ENCODE data around the gene DYNC1LI2.
A peak's percentile ranks its signal among the peaks of the same experiment; 100 is the strongest.

Gene DYNC1LI2

DNA sequence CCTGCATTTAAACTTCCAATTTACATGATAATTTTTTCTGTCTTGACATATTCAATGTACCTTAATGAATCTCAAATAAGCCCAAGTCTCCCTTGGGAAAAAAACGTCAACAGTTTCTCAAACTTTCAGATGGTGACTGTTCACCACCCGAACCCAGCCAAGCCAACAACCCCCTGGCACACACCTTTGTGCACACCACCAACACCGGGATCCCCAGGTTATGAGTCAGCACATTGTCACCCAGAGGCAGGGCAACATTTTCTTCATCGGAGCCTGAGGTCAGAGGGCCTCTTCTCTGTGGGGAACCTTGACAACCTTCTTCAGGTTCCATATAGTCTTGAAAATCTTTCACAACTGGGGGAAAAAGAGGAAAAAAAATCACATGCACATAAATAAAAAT, 15.5 kb downstream of the DYNC1LI2 start:
- no peak for DNase-seq

DNA sequence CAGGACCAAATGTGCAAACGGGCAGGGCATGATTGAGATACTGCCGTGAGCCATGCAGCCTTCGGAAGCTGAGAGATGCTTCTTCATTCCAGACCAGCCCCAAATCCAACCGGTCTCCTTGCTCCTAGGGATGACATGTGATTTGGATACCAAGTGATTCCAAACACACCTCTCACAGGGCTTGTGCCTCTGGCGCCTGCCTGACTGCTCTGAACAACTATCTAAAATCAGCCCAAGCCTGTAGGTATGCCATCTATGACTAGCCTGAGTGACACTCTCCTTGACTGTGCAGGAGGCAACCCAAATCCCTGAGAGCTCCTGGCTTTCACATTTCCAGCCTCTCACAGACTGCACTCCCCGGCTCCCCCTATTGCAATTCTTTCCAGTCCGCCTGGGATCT, 20.3 kb downstream of the DYNC1LI2 start:
- DNase-seq: no peak

DNA sequence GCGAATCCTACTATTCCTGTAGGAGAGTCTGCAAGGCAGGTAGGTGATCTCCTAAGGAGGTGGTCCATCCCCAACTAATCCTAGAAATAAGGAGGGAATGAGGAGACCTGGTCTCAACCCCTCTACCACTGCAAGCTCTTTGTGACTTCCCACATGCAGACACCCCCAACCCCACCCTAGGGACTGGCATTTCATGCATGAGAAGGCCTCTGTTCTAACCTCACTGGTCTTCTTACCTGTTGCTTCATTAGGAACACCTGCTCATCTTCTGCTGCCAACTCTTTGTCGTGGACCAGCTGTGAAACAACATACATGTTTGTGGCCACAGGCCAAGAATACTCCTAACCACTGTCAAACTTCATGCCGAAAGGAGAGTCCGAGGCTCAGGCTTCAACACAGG, 22.6 kb downstream of the DYNC1LI2 start:
- DNase-seq: no peak

DNA sequence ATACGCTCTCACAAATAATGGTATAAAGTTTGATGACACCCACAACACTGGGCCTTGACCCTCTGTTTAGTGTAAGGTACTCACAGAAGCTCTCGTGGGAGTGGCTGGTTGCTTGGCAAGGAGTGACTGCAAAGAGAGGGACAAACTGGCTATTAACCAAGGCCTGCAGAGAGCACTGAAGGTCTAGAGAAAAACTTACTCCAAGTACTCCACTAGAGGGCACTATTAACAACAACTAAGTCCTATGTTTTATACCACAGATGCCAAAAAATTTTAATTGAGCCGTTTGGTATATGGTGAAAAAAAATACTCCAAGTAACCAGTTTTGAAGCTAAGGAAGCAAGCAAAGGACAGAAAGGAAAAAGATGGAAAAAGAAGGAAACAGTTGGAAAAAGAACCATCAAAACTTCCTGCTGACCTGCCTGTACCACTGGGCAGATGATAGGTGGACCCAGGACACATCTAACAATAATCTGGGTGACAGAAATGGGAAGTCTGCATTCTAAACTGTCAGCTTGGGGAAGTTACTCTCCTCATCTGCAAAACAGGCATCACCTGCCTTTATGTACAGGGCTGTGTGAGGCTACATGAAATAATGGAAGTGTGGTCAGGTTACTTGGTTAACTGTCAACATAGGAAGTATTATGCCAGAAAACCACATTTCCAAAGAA, 23.2 kb downstream of the DYNC1LI2 start:
- no peak for DNase-seq

DNA sequence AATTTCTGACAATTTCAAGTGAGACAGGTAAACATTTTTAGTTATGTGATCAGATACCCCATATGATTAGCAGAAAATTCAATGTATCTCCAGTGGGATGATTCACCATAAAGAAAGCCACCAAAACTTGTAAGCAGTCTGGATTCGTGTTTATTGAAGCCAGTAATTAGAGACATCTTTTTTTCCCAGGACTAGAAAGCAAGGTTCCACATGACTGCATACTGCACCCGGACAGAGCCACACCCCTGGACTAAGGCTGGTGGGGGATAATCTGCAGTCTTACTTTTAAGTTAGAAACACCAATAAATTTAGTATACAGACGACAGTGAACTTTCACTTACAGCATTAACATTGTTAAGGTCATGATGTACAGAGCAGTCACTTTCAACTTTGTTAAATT, 30.6 kb downstream of the DYNC1LI2 start:
- DNase-seq: no peak

DNA sequence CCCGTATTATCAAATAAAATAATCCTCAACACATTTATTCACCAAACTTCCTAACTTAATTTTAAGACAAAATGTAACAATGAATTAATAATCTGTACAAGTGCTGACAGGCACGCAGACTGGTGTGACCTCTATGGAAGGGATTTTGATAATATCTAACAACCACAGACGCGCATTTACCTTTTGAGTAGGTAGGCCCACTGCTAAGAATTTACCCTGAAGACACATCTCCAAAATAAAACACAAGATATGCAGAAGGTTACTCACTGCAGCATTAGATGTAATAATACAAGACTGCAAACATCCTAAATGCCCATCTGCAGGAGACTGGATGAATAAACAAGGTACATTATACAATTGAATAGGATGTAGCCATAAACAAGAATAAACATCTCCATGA, 32.2 kb downstream of the DYNC1LI2 start:
- no peak for DNase-seq

DNA sequence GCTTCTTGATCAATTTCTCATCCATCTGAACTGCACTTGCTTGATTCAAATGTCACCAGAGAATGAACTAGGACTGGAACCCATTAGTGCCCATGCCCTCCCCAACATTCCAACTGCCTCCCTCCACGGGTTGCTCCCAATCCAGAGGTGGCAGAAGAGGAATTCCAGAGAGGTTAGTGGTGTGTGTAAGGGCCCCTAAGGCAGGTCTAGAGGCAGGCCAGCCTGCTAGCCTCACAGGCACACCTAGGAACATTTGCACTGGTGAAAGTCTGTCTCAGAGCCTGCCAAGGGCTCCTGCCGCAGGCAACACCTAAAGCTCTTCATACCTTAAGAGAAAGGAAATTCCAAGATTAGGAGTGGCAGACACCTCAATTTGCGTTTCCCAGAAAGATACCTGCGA, 33.6 kb downstream of the DYNC1LI2 start:
- DNase-seq: no peak

DNA sequence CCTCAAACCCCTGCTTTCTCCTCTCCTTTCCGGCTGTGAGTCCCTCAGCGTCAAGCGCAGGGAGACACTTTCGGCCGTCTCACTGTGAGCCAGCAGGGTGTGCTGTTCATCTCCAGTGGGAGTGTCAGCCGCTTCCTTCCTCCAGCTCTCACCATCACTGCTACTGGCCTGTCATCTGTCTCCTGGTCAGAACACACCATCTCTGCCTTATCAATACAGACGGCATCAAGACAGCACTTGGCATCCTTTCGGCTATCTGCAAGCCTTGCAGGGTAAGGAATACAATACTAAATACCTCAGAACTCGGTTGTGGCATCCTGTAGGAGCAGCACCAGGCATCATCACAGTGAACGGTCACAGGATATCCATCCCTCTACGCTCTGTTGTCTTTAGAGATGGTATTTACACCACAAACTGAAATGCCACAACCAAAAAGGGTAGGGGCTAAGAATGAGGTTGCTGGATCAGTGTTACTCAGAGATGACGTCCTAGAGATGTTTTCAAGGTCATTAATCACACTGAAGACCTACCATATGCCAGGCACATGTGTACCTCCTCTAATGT, 34.2 kb downstream of the DYNC1LI2 start:
- no peak for DNase-seq

DNA sequence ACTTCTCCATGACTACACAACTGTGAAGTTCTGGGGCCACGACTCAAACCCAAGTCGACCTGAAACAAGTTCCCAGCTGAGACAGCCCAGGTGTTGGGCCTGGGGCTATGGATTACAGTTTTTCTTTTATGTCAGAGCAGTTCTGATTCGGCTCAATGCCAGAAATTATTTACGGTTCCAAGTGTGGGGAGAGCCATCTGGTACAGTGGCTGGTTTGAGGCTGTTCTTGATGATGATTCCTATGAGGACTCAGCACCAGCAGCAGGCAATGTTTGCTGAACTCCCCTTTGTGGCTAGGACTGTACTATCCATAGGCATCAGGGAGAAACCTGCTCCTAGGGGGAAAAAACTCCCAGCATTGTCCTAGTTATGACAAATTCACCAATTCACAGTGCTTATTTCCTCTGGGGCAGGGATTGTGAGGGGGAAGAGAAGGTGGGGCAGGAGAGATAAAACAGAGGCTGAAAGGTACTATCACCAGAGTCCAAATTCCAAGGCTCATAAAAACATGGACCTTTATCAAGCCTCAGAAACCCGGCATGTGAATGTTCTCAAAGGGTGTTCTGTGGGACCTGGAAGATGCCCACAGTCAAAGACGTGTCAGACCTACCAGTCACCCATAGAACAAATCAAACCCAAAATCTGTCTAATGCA, 36.6 kb downstream of the DYNC1LI2 start:
- DNase-seq: no peak

DNA sequence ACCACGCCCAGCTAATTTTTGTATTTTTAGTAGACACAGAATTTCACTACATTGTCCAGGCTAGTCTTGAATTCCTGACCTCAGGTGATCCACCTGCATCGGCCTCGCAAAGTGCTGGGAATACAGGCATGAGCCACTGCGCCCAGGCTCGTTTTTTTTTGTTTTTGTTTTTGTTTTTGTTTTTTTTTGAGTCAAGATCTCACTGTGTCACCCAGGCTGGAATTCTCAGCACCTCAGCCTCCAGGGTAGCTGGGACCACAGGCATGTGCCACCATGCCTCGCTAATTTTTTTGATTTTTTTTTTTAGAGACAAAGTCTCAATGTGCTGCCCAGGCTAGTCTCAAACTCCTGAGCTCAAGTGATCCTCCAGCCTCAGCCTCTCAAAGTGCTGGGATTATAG, 37.3 kb downstream of the DYNC1LI2 start:
- DNase-seq: no peak

DNA sequence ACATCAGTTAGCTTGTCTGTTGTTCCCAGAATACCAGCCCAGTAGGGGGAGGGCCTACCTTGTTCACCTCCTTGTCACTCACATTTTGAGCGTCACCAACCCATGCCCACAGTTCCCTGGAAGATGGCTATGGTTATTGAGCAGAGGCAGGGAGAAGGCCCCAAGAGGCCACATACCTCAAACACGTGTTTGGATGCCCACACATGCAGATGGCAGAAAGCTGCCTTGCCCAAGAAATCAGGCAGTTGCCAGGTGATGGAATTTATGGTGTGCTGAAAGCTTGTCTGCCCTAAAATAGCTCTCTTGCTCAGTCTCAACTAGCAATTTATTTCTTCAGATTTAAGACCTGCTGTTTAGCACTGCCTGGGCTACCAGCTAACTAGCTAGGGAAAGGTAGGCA, 38.3 kb downstream of the DYNC1LI2 start:
- DNase-seq: no peak

DNA sequence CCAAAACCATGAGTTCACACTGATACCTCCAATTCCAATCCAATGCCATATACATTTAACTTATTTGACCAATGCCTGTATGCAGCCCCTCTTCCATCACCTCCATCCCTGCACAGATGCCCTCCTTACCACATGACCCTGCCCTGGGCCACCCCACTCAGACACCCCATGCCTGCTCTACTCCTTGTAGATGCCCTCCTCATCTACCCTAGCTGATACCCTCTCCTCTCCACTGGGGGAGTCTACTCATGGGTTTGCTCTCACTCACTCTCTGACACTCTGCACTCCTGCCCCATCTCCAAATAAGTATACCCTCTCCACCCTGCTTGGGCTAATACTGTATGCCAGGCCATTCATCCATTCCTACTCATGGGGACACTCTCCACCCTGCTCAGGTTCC, 38.9 kb downstream of the DYNC1LI2 start:
- no peak for DNase-seq

DNA sequence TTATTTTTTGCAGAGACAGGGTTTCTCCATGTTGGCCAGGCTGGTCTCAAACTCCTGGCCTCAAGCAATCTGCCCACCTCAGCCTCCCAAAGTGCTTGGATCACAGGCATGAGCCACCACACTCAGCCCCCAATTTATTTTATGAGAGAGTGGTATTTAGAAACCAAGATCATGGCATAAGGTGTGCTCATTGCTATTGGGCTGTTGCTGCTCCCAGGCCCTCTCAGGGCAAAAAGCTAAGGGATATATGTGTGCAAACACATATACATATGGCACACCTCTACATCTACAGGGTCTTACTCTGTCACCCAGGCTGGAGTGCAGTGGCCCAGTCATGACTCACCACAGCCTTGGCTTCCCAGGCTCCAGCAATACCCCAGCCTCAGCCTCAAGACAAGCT, 39.8 kb downstream of the DYNC1LI2 start:
- DNase-seq: no peak

DNA sequence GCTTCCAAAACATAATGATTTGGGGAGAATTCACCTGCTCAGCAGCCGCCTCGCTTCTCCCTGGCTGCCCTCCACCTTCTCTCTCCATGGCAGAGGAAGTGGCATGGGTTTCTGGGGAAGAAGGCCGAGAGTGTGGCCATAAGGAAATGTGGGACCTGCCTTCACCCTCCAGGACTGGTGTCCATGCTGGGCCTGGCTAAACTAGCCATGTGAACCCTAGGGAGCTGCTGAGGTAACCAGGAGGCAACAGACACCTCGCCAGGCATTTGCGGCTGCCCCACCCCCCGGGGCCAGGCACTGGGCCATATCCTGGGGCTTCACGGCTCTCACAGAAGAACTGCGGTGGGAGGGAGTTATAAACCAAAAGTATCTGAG, 44.9 kb downstream of the DYNC1LI2 start:
- DNase-seq: no peak

DNA sequence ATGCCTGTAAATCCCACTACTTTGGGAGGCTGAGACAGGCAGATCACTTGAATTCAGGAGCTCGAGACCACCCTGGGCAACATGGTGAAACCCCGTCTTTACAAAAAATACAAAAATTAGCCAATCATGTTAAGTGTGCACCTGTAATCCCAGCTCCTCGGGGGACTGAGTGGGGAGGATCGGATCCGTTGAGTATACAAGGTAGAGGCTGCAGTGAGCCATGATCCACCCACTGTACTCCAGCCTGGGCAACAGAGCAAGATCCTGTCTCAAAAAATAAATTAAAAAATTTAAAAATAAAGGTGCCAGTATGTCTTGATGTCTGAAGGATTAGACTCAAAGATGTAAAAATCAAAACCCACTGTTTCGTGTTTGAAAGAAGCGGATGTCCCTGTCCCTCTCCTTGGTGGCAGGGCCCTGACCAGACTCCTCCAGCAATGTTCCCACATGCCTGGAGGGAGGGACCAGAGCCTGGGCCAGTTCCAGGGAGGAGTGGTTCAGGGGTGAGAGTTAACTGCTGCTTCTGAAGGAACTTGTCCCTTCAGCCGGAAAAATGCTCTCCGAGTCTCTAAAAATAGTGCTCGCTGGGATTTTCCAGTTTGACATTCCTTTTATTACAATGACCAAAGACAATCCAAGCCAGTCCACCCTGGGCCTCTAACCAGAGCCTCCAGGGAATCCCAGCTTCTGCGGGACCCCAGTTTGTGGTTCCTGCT, 45.5 kb downstream of the DYNC1LI2 start:
- no peak for DNase-seq

DNA sequence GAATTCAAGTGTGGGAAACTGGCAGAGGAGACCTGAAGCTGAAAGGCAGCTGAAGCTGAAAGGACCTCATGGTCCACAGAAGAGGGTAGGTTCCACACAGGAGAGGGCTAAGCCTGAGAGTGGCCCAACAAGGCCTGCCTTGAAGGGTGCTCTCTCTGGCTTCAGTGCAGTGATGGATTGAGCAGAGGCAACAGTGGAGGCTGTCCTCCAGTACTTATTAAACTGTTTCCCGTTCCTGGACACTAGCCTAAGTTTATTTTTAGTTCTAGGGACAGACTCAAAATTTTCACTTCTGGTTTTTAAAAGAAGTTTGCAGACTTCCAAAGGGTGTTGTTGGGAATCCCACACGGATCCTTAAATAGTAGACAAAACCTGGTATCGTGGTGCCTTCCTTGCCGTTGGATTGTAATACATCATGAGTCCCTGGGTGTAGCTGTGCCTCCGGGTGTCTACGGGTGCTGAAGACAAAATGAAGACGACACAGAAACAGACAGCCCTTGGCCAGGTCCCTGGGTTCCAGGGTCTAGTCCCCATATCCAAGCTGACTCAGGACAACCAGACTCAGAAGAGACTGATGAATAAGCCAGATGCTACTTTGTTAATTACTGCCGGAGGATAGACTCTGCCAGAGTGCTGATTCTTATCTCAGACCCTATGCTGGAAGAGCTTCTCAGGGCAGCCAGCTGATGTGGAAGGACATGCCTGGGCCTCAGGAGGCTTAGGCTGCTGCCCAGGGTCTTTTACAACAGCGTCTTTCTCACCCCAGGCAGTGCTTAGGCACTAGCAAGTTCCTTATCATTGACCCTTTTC, 47.8 kb downstream of the DYNC1LI2 start:
- DNase-seq: no peak

DNA sequence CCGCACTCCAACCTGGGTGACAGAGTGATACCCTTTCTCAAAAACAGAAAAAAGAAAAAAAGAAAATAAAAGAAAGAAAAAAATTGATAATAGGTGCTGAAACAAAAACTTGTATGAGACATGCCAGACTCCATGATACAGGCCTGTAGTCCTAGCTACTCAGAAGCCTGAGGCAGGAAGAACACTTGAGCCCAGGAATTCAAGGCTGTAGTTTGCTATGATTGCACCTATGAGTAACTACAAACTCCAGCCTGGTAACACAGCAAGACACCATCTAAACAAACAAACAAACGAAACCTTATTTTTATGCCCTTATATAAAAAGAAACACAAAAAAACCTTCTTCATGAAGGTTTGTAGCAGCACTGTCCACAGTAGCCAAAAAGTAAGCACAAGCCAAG, 49.9 kb downstream of the DYNC1LI2 start:
- no peak for DNase-seq

DNA sequence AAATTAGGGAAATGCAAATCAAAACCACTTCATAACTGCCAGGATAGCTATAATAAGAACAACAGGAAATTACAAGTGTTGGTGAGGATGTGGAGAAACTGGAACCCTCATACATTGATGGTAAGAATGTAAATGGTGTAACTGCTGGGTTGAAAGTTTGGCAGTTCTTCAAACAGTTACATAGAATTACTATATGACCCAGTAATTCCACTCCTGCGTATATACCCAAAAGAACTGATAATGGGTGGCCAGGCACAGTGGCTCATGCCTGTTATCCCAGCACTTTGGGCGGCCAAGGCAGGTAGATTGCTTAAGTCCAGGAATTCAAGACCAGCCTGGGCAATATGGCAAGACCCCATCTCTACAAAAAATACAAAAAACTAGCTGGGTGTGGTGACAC, 50.4 kb downstream of the DYNC1LI2 start:
- no peak for DNase-seq

DNA sequence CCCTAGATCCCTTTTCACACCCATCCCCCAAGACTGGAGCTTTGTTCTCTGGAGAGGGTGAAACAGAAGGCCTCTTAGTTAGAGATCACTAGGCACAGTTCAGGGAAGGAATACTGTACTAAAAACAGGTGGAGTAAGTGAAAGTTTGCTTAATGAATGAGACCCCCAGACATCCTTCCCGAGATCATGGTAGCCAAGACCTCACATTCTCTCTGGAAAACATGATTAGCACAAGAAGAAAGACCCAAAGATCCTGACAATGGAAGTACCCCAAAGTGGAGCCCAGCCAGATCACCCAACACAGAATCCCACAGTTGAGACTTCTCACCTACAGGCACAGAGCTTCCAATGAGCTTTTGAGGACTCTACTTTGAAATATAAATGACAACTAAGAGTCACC, 51.5 kb downstream of the DYNC1LI2 start:
- no peak for DNase-seq

DNA sequence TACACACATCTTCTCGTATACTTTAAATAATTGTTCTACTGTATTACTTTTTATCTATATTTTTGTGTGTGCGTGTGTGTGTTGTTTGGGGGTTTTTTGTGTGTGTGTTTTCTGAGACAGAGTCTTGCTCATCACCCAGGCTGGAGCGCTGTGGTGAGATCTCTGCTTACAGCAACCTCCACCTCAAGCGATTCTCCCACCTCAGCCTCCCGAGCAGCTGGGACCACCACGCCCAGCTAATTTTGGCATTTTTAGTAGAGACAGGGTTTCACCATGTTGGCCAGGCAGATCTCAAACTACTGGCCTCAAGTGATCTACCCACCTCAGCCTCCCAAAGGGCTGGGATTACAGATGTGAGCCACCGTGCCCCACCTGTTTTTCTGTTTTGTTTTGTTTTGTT, 53.4 kb downstream of the DYNC1LI2 start:
- no peak for DNase-seq

DNA sequence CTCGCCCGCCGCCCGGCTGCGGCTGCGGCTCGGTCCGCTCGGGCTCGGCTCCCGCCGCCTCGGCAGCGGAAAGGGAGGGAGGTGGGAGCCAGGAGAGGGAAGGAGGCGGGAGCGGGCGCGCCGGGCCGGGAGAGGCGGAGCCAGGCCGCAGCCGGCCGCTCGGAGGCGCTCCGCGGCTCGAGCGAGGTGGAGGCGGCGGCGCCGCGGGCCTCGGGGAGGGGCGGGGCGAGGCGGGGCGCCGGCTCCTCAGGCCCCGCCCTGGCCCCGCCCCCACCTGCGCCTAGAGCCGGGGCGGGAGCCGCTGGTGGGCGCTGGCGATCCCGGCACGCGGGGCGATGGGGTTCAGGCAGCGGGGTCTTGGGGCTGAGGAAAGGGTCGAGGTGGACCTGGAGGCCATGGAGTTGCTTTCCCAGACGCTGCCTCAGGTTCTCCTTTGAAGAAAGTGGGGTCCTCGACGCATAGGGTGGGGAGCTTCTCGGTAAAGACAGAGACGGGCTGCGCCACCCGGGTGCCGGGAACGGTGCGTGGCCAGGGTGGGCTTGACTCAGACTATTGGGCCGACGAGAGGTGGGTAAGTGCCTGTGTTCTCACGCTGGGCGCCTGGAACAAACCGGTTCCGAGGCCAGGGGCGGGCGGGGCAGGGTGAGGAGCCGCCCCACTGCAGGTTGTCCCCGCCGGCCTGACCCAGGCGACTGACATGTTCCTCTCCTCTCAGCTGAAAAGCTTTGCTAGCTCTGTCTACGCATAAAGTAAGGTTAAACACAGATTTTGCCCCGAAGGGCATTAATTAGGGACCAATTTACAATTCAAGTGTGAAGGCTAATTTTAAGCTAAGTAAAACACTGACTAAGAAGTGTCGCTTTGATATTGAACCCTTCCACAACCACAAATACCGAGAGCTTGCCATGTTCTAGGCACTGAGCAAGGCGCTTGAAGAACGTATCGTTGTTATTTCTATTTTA, 54.5 kb downstream of the DYNC1LI2 start, which contains the start of gene CMTM4:
CMTM4 (minus strand) TSS at position 75 of the 962 bp plus-strand sequence. CDS start 218 bp downstream, outside the sequence.
- DNase-seq: peak; percentile 68

Measured in NCI-H510A (cell line).